HepG2 (cell line): ENCODE results near the gene CLDN7. TPM values are rescaled to one million over a fixed set of nuclear protein-coding genes. Genes with fewer than 3 reads are reported as not detected.

ENCODE experiments used
- CHD2 ChIP-seq: IDR thresholded peaks from 2 replicates; pipeline ENCODE4 v1.6.1; 2011; ENCODE audit warnings: low read depth, low read length, improper control_type of control experiment
- GATAD2A ChIP-seq: IDR thresholded peaks from 2 replicates; pipeline ENCODE4 v1.6.1; 2016
- GPN1 ChIP-seq: sonication (generic); formaldehyde crosslinking; IDR thresholded peaks from 2 replicates; pipeline ENCODE4 v1.5.1; 2020; ENCODE audit warnings: missing genetic modification reagents, borderline replicate concordance
- GTF3A ChIP-seq: sonication (generic); formaldehyde crosslinking; conservative IDR thresholded peaks from 2 replicates; pipeline ENCODE4 v1.4.0; 2020; ENCODE audit warnings: mild to moderate bottlenecking, missing genetic modification reagents
- GZF1 ChIP-seq: sonication (generic); formaldehyde crosslinking; IDR thresholded peaks from 2 replicates; pipeline ENCODE4 v1.5.1; 2020; ENCODE audit warnings: mild to moderate bottlenecking, missing genetic modification reagents
- HMGA1 ChIP-seq: sonication (generic); formaldehyde crosslinking; conservative IDR thresholded peaks from 2 replicates; pipeline ENCODE4 v1.4.0; 2020; ENCODE audit warnings: missing genetic modification reagents
- HNRNPH1 ChIP-seq: fragments of 200-400 bp; formaldehyde crosslinking; optimal IDR thresholded peaks from 2 replicates; pipeline ENCODE3; 2017; ENCODE audit warnings: mild to moderate bottlenecking, low read depth, low read length
- JARID2 ChIP-seq: sonication (generic); formaldehyde crosslinking; IDR thresholded peaks from 2 replicates; pipeline ENCODE4 v1.8.1; 2023; ENCODE audit warnings: missing genetic modification reagents, inconsistent platforms; ENCODE audit not compliant: insufficient replicate concordance
- KDM4B ChIP-seq: sonication (generic); formaldehyde crosslinking; IDR thresholded peaks from 2 replicates; pipeline ENCODE4 v1.4.0; 2020; ENCODE audit warnings: missing genetic modification reagents
- KMT2A ChIP-seq: sonication (generic); formaldehyde crosslinking; IDR thresholded peaks from 2 replicates; pipeline ENCODE4 v1.4.0; 2020; ENCODE audit warnings: missing genetic modification reagents
- MAX ChIP-seq: IDR thresholded peaks from 2 replicates; pipeline ENCODE4 v1.6.1; 2012; ENCODE audit warnings: inconsistent platforms
- POGK ChIP-seq: sonication (generic); formaldehyde crosslinking; conservative IDR thresholded peaks from 2 replicates; pipeline ENCODE4 v1.8.0; 2022; ENCODE audit warnings: mild to moderate bottlenecking, moderate library complexity, missing genetic modification reagents
- PPARG ChIP-seq: conservative IDR thresholded peaks from 2 replicates; pipeline ENCODE4 v1.6.1; 2016; ENCODE audit warnings: missing biosample characterization, missing genetic modification reagents
- SIX1 ChIP-seq: sonication (generic); formaldehyde crosslinking; IDR thresholded peaks from 2 replicates; pipeline ENCODE4 v1.4.0; 2020; ENCODE audit warnings: missing genetic modification reagents, borderline replicate concordance
- SMAD9 ChIP-seq: sonication (generic); formaldehyde crosslinking; IDR thresholded peaks from 2 replicates; pipeline ENCODE4 v1.5.1; 2020; ENCODE audit warnings: mild to moderate bottlenecking, missing genetic modification reagents
- TIGD3 ChIP-seq: sonication (generic); formaldehyde crosslinking; IDR thresholded peaks from 2 replicates; pipeline ENCODE4 v1.5.1; 2020; ENCODE audit warnings: mild to moderate bottlenecking, missing genetic modification reagents, borderline replicate concordance
- TMF1 ChIP-seq: sonication (generic); formaldehyde crosslinking; IDR thresholded peaks from 2 replicates; pipeline ENCODE4 v1.8.1; 2022; ENCODE audit warnings: low read depth, missing genetic modification reagents
- ZBTB38 ChIP-seq: sonication (generic); formaldehyde crosslinking; IDR thresholded peaks from 2 replicates; pipeline ENCODE4 v1.5.1; 2020; ENCODE audit warnings: mild to moderate bottlenecking, missing genetic modification reagents
- ZEB1 ChIP-seq: IDR thresholded peaks from 2 replicates; pipeline ENCODE4 v1.6.1; 2012; ENCODE audit warnings: mild to moderate bottlenecking, low read depth, inconsistent platforms; ENCODE audit not compliant: insufficient replicate concordance
- ZFP1 ChIP-seq: IDR thresholded peaks from 2 replicates; pipeline ENCODE4 v1.6.1; 2016
- ZFP91 ChIP-seq: sonication (generic); formaldehyde crosslinking; IDR thresholded peaks from 2 replicates; pipeline ENCODE4 v1.9.0; 2022; ENCODE audit warnings: missing genetic modification reagents, mild to moderate bottlenecking, borderline replicate concordance
- ZNF280B ChIP-seq: sonication (generic); formaldehyde crosslinking; IDR thresholded peaks from 2 replicates; pipeline ENCODE4 v1.5.0; 2020; ENCODE audit warnings: missing genetic modification reagents, mild to moderate bottlenecking, borderline replicate concordance
- ZNF326 ChIP-seq: sonication (generic); formaldehyde crosslinking; IDR thresholded peaks from 2 replicates; pipeline ENCODE4 v1.4.0; 2020; ENCODE audit warnings: missing genetic modification reagents, borderline replicate concordance
- ZNF589 ChIP-seq: sonication (generic); formaldehyde crosslinking; conservative IDR thresholded peaks from 2 replicates; pipeline ENCODE4 v1.8.0; 2022; ENCODE audit warnings: mild to moderate bottlenecking, moderate library complexity, missing genetic modification reagents
- ZNF792 ChIP-seq: IDR thresholded peaks from 2 replicates; pipeline ENCODE4 v1.6.1; 2016
- ZSCAN21 ChIP-seq: sonication (generic); formaldehyde crosslinking; IDR thresholded peaks from 2 replicates; pipeline ENCODE4 v1.8.0; 2022; ENCODE audit warnings: mild to moderate bottlenecking, missing genetic modification reagents, moderate library complexity, borderline replicate concordance
- polyA plus RNA-seq, 8 experiments: library from polyadenylated mRNA; depleted of rRNA in 3 of 8; stranded (reverse) in 7 of 8; unstranded in 1 of 8; fragments of >200 nt; fragmentation: Illumina TruSeq in 4 of 8; extraction: Trizol in 4 of 8; gene quantifications; 2 replicates each; pipeline versions ENCODE4 v1.2.1 to v1.2.3, GENCODE V29; 2011 to 2016; ENCODE audit warnings: low read depth in 4 of 8, missing spikeins in 1 of 8, mixed read lengths in 1 of 8; ENCODE audit not compliant: insufficient read depth in 1 of 8
- total RNA-seq, 5 experiments: library from RNA; depleted of rRNA; stranded (reverse); fragments of >200 nt; fragmentation: Illumina TruSeq; extraction: Trizol; gene quantifications; 2 replicates each; pipeline ENCODE4 v1.2.3, GENCODE V29; 2016; ENCODE audit warnings: low read depth in 1 of 5

CLDN7 gene
- total and polyA plus RNA-seq, 2 of the 13 experiments (the other 11 are each of a cell fraction or from before 2014, with no cell fraction given): not detected

- TF ChIP-seq PPARG (peak; percentile 64; the same call in 1 of the 2 replicates), GATAD2A (peak; percentile 50), ZFP91 (CRISPR knock-in tag) (peak; percentile 95; the same call in 1 of the 2 replicates), ZNF280B (CRISPR knock-in tag) (peak; percentile 79; the same call in 1 of the 2 replicates), POGK (CRISPR knock-in tag) (peak; percentile 80; the same call in 1 of the 2 replicates), ZBTB38 (CRISPR knock-in tag) (peak; percentile 79), CHD2 (no peak), HNRNPH1 (peak; percentile 9), GPN1 (CRISPR knock-in tag) (no peak), ZNF792 (peak; percentile 75), ZEB1 (peak; percentile 37), JARID2 (CRISPR knock-in tag) (no peak), TMF1 (CRISPR knock-in tag) (peak; percentile 87; the same call in 1 of the 2 replicates), KMT2A (CRISPR knock-in tag) (0 out of 2 replicates have a peak, but pooled peaks have one; percentile 41), HMGA1 (no peak), GTF3A (no peak), GZF1 (no peak), ZNF589 (no peak), SIX1 (CRISPR knock-in tag) (no peak), ZFP1 (CRISPR knock-in tag) (no peak), ZSCAN21 (peak; percentile 79; the same call in 1 of the 2 replicates), KDM4B (CRISPR knock-in tag) (0 out of 2 replicates have a peak, but pooled peaks have one; percentile 52), ZNF326 (CRISPR knock-in tag) (no peak), TIGD3 (no peak), MAX (peak; percentile 79), SMAD9 (CRISPR knock-in tag) (0 out of 2 replicates have a peak, but pooled peaks have one; percentile 45)
Measured at GRCh38 chr17:7280519-7281073, 18.3 kb upstream of the CLDN7 start (continued).
